Activated CD4-positive, alpha-beta T cell treated with anti-CD3 and anti-CD28 coated beads, Interleukin-2, amount 50 U/mL, for 16 hours (primary cell): ENCODE measurements around the gene NUSAP1.
"Not testable (repeated sequence)": the region's sequence is repeated elsewhere in the genome, so short reads cannot be mapped to it uniquely, and the experiment has no call there.

ENCODE experiments used
- DNase-seq: peaks from one replicate; pipeline ENCODE4 v3.0.0-alpha.2; 2020

Gene NUSAP1

GRCh38 chr15:41416128-41416741, 83.6 kb downstream of the NUSAP1 start:
- DNase-seq = no peak

- peak; percentile 96 for DNase-seq
These were observed 84.2 kb downstream of the NUSAP1 start, which contains the start of gene RTF1 for GRCh38 chr15:41416742-41417417. Gene RTF1 (plus strand): TSS chr15:41417095. CDS start chr15:41417116, 21 bp downstream.

GRCh38 chr15:41417418-41418195, 84.9 kb downstream of the NUSAP1 start:
- DNase-seq = peak; percentile 26

GRCh38 chr15:41423979-41424659, 91.4 kb downstream of the NUSAP1 start:
- DNase-seq = peak; percentile 68

- no peak for DNase-seq
These were observed 92.1 kb downstream of the NUSAP1 start for GRCh38 chr15:41424809-41425208.

- DNase-seq = not testable (repeated sequence)
These were observed 93.2 kb downstream of the NUSAP1 start for GRCh38 chr15:41425907-41426306.

- peak; percentile 57 for DNase-seq
These were observed 96.6 kb downstream of the NUSAP1 start for GRCh38 chr15:41429003-41429890.
